ENCODE data around the gene ZNF672. TPM values are rescaled to one million over a fixed set of nuclear protein-coding genes. Genes with fewer than 3 reads are reported as not detected.

Gene ZNF672
- polyA plus RNA-seq, 1 experiment = 17.1 TPM

DNA sequence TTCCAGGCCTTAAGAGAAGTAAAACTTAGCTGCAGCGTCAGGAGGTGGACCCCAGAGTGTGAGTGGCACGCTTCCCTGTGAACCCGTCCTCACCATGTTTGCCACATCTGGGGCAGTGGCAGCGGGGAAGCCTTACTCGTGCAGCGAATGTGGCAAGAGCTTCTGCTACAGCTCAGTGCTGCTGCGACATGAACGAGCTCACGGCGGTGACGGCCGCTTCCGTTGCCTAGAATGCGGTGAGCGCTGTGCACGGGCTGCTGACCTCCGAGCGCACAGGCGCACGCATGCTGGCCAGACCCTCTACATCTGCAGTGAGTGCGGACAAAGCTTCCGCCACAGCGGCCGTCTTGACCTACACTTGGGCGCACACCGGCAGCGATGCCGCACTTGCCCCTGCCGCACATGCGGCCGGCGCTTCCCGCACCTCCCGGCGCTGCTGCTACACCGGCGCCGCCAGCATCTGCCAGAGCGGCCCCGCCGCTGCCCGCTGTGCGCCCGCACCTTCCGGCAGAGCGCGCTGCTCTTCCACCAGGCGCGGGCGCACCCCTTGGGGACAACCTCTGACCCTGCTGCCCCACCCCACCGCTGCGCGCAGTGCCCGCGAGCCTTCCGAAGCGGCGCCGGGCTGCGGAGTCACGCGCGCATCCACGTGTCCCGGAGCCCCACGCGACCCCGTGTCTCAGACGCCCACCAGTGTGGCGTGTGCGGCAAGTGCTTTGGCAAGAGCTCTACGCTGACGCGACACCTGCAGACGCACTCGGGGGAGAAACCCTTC lies 9.3 kb downstream of the ZNF672 start:
- Histone ChIP-seq H3K27me3 (ENCODE audit: control insufficient read depth, insufficient read depth, low read length) (no peaks in the 10 kb centered on the region), H3K36me3 (ENCODE audit: control insufficient read depth, insufficient read depth, low read length) (peaks cover 32% of the 10 kb centered on the region), H3K4me3 (ENCODE audit: low read depth, low read length) (no peak overlapping the region)
- POLR2A ChIA-PET = no interaction called here
- no peak for DNase-seq (ENCODE audit: low read depth)
- TF ChIP-seq, protein P1, sequence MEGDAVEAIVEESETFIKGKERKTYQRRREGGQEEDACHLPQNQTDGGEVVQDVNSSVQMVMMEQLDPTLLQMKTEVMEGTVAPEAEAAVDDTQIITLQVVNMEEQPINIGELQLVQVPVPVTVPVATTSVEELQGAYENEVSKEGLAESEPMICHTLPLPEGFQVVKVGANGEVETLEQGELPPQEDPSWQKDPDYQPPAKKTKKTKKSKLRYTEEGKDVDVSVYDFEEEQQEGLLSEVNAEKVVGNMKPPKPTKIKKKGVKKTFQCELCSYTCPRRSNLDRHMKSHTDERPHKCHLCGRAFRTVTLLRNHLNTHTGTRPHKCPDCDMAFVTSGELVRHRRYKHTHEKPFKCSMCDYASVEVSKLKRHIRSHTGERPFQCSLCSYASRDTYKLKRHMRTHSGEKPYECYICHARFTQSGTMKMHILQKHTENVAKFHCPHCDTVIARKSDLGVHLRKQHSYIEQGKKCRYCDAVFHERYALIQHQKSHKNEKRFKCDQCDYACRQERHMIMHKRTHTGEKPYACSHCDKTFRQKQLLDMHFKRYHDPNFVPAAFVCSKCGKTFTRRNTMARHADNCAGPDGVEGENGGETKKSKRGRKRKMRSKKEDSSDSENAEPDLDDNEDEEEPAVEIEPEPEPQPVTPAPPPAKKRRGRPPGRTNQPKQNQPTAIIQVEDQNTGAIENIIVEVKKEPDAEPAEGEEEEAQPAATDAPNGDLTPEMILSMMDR (IDR thresholded peaks at IDR 0.05; ENCODE audit: insufficient read depth, low read depth, low read length) = no peak
- CTCF ChIA-PET = interaction anchor here (1.5 kb wide), 1 partner anchor 11 kb away, joined by 5 read pairs; the partner anchor contains the start of gene ZNF692

DNA sequence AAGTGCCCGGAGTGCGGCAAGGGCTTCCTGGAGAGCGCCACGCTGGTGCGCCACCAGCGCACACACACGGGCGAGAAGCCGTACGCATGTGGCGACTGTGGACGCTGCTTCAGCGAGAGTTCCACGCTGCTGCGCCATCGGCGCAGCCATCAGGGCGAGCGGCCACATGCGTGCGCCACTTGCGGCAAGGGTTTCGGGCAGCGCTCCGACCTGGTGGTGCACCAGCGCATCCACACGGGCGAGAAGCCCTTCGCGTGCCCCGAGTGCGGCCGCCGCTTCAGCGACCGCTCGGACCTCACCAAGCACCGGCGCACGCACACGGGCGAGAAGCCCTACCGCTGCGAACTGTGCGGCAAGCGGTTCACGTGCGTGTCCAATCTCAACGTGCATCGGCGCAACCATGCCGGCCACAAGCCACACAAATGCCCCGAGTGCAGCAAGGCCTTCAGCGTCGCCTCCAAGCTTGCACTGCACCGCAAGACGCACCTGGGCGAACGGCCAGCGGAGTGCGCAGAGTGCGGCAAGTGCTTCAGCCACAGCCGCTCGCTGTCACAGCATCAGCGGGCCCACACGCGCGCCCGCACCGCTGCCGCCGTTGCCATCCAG lies 10.0 kb downstream of the ZNF672 start:
- no peaks in the 10 kb centered on the region for H3K27me3 ChIP-seq (ENCODE audit: control insufficient read depth, insufficient read depth, low read length)
- no peak for DNase-seq (ENCODE audit: low read depth)
- ChIA-PET POLR2A (no interaction called here), CTCF (interaction anchor here (1.5 kb wide), 1 partner anchor 10 kb away, joined by 5 read pairs; the partner anchor contains the start of gene ZNF692)
- TF ChIP-seq, protein P1 (IDR thresholded peaks at IDR 0.05; ENCODE audit: insufficient read depth, low read depth, low read length) = no peak
- H3K4me3 ChIP-seq (ENCODE audit: low read depth, low read length) = no peak overlapping the region
- H3K36me3 ChIP-seq (ENCODE audit: control insufficient read depth, insufficient read depth, low read length) = peaks cover 30% of the 10 kb centered on the region

DNA sequence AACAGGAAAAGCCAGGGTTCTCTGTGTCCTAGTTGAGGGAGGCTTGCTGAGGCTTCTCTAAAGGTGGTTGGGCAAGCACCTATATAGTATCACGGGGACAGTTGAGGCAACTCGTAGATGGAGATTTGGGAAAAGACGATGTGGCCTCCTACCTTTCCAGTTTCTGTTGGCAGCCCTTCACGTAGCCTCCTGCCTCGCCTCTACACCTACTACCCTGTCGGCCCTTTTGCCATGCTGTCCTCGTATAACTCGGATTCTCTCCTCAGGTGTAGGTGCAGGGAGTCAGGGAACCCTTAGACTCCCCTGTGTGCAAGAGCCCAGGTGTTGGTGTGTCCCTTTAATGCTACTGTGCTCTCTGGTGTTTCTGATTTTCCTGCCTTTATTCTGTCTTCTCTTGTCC lies 10.6 kb downstream of the ZNF672 start:
- ChIA-PET POLR2A (no interaction called here), CTCF (no interaction called here)
- H3K27me3 ChIP-seq (ENCODE audit: control insufficient read depth, insufficient read depth, low read length) = no peaks in the 10 kb centered on the region
- peaks cover 30% of the 10 kb centered on the region for H3K36me3 ChIP-seq (ENCODE audit: control insufficient read depth, insufficient read depth, low read length)
- no peak for DNase-seq (ENCODE audit: low read depth)
- H3K4me3 ChIP-seq (ENCODE audit: low read depth, low read length) = no peak overlapping the region
- TF ChIP-seq, protein P1 (IDR thresholded peaks at IDR 0.05; ENCODE audit: insufficient read depth, low read depth, low read length) = no peak

DNA sequence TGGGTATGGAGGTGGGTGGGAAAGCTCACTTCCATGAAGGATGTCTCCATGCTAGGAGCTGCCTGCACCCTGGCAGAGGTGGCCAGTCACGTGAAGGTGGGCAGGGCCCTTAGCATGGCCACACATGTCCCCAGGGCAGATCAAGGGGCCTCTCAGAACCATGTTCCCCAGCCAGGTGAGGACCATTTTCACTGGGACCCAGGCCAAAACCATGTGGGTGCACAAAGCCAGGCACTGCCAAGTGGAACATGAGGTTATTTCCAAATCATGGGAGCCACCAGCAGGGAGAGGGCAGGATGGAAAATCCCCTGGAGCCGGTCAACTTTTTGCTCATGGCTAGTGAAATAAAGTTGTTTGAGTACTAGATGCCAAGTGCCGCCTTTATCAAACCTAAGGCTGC lies 11.1 kb downstream of the ZNF672 start:
- TF ChIP-seq, protein P1 (IDR thresholded peaks at IDR 0.05; ENCODE audit: insufficient read depth, low read depth, low read length) = no peak
- ChIA-PET POLR2A (no interaction called here), CTCF (no interaction called here)
- DNase-seq (ENCODE audit: low read depth) = no peak
- peaks cover 32% of the 10 kb centered on the region for H3K36me3 ChIP-seq (ENCODE audit: control insufficient read depth, insufficient read depth, low read length)
- no peak overlapping the region for H3K4me3 ChIP-seq (ENCODE audit: low read depth, low read length)
- H3K27me3 ChIP-seq (ENCODE audit: control insufficient read depth, insufficient read depth, low read length) = no peaks in the 10 kb centered on the region

DNA sequence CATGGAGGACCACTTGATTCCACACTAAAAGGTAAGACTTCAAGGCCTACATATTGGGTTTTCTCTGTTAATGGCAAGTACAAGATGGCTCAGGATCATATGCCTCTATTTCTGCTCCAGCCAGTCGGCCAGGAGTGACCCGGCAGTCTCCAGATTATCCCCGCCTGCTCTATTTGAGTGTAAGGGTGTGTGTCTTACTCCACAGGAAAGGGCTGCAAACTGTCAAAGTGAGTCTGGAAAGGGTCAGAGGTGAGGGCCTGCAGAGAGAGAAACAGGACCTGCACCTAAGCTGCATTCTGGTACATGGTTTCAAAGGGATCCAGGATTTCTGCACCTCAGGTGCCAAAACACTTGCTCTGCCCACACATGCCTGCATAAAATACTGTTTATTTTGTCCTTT lies 11.6 kb downstream of the ZNF672 start:
- TF ChIP-seq, protein P1 (IDR thresholded peaks at IDR 0.05; ENCODE audit: insufficient read depth, low read depth, low read length) = no peak
- Histone ChIP-seq H3K27me3 (ENCODE audit: control insufficient read depth, insufficient read depth, low read length) (no peaks in the 10 kb centered on the region), H3K36me3 (ENCODE audit: control insufficient read depth, insufficient read depth, low read length) (peaks cover 32% of the 10 kb centered on the region), H3K4me3 (ENCODE audit: low read depth, low read length) (no peak overlapping the region)
- POLR2A ChIA-PET = no interaction called here
- CTCF ChIA-PET = no interaction called here
- DNase-seq (ENCODE audit: low read depth) = no peak

Data from BJ (cell line).